Heart left ventricle (tissue), 16 donors: ENCODE measurements around the gene PEAK3. TPM values are rescaled to one million over a fixed set of nuclear protein-coding genes. Genes with fewer than 3 reads are reported as not detected.

Experiments used
- ATAC-seq, 4 donors: fragments of 200-7000 bp; cut with Tn5 transposase; one replicate each; pipeline ENCODE4 v1.9.1; 2020 to 2022; ENCODE audit warnings: moderate library complexity in 4 of 4, mild to moderate bottlenecking in 3 of 4, moderate number of reproducible peaks in 1 of 4
- DNase-seq, 5 donors: peaks; one replicate each; pipeline ENCODE4 v3.0.0-alpha.2; 2020
- H3K27ac ChIP-seq, 12 donors: fragments of 200-600 bp; sonication (generic) in 4 of 12; one replicate each; pipeline versions ENCODE4 v1.5.0 to v1.8.0; 2016 to 2022; ENCODE audit warnings: mild to moderate bottlenecking in 2 of 12
- H3K27me3 ChIP-seq, 9 donors: fragments of 200-600 bp; sonication (generic) in 2 of 9; one replicate each; pipeline versions ENCODE4 v1.5.1 to v1.8.0; 2016 to 2022; ENCODE audit warnings: mild to moderate bottlenecking in 3 of 9
- H3K36me3 ChIP-seq, 9 donors: fragments of 200-600 bp; sonication (generic) in 2 of 9; one replicate each; pipeline versions ENCODE4 v1.5.0 to v1.8.0; 2018 to 2022; ENCODE audit warnings: mild to moderate bottlenecking in 2 of 9
- H3K4me1 ChIP-seq, 12 donors: fragments of 200-600 bp; sonication (generic) in 4 of 12; one replicate each; pipeline versions ENCODE4 v1.5.0 to v1.8.0; 2016 to 2022; ENCODE audit warnings: mild to moderate bottlenecking in 3 of 12
- H3K4me3 ChIP-seq, 12 donors: fragments of 200-600 bp; sonication (generic) in 4 of 12; one replicate each; pipeline versions ENCODE4 v1.5.0 to v1.8.0; 2017 to 2022; ENCODE audit warnings: mild to moderate bottlenecking in 9 of 12, moderate library complexity in 4 of 12
- H3K9me3 ChIP-seq, 12 donors: fragments of 200-600 bp; sonication (generic) in 4 of 12; one replicate each; pipeline versions ENCODE4 v1.5.0 to v1.8.0; 2016 to 2022; ENCODE audit warnings: mild to moderate bottlenecking in 1 of 12
- POLR2A ChIP-seq, 2 donors: fragments of 450-650 bp; IDR thresholded peaks; one replicate each; pipeline ENCODE4 v1.6.1; 2017; ENCODE audit warnings: antibody characterized with exemption in 2 of 2, mild to moderate bottlenecking in 2 of 2, moderate library complexity in 2 of 2
- WGBS, 4 donors: extraction: QIAGEN DNeasy Blood & Tissue Kit in 2 of 4; methylation state at CpG; one replicate each; pipeline versions ENCODE4 v1.1.5 to v1.1.7; 2013 to 2018; 5-methylcytosine and 5-hydroxymethylcytosine counted together
- intact Hi-C, 10 donors: fragments of 100-400 bp; cut with DNase I; formaldehyde crosslinking; loops; one replicate each; pipeline versions ENCODE4 v1.11.1 to v1.14.2; 2022
- polyA plus RNA-seq, 2 donors: library from polyadenylated mRNA; stranded (reverse); fragments of 200-250 nt; gene quantifications; one replicate each; pipeline ENCODE4 v1.2.3, GENCODE V29; 2013
- total RNA-seq, 9 donors: library from RNA; depleted of rRNA in 2 of 9; stranded (reverse); fragments of >200 nt in 2 of 9; fragmentation: NEBNext Ultra II Directional in 3 of 9; extraction: Animal tissue kit (Norgen Biotek cat#: 25700) in 3 of 9; gene quantifications; one replicate each; pipeline versions ENCODE4 v1.1.0 to v1.2.4, GENCODE V29; 2016 to 2023
- TF ChIP-seq, protein P1 (sequence below), 12 donors: fragments of 200-600 bp; sonication (generic) in 4 of 12; IDR thresholded peaks; one replicate each; pipeline versions ENCODE4 v1.5.0 to v1.8.0; 2018 to 2022; ENCODE audit warnings: antibody characterized with exemption in 12 of 12, mild to moderate bottlenecking in 5 of 12
- donor health status: ischemic (EF 13 %, LVEDD 7.1; RV severe dilation, severe dysfunction).
- donor health status: healthy with polysubstance abuse.
- donor health status: DM: no; HTN: yes; CAD: no.
- donor health status: DM: no; HTN: no; CAD: no.
- donor health status: ischemic (EF 25% LVEDD 6.9; RV normal size, moderate dysfunction).
- donor health status: ischemic (EF 25% LVEDD 5.7; RV mildly dilated, moderate dysfunction).
- donor health status: healthy.
- donor health status: DM: yes; HTN: yes; CAD: no.
- donor health status: ischemic (EF 35%, LVEDD 5.7; RV mildly dilated, moderate dysfunction).
- donor health status: nonischemic (EF 11% LVEDD 7.7; RV severe dilation, severe dysfunction).
- donor health status: DM: yes; HTN: yes; CAD: no.
- donor health status: PGD.
- donor health status: ischemic (EF 29% LVEDD 5.4; RV normal size, mild dysfunction).
- donor health status: nonischemic (EF 23%, LVEDD 6.1; RV moderate dilation, normal function).

PEAK3 gene
- total and polyA plus RNA-seq, 11 donors, result 0.11 to 1.6 (median 0.27) TPM

DNA sequence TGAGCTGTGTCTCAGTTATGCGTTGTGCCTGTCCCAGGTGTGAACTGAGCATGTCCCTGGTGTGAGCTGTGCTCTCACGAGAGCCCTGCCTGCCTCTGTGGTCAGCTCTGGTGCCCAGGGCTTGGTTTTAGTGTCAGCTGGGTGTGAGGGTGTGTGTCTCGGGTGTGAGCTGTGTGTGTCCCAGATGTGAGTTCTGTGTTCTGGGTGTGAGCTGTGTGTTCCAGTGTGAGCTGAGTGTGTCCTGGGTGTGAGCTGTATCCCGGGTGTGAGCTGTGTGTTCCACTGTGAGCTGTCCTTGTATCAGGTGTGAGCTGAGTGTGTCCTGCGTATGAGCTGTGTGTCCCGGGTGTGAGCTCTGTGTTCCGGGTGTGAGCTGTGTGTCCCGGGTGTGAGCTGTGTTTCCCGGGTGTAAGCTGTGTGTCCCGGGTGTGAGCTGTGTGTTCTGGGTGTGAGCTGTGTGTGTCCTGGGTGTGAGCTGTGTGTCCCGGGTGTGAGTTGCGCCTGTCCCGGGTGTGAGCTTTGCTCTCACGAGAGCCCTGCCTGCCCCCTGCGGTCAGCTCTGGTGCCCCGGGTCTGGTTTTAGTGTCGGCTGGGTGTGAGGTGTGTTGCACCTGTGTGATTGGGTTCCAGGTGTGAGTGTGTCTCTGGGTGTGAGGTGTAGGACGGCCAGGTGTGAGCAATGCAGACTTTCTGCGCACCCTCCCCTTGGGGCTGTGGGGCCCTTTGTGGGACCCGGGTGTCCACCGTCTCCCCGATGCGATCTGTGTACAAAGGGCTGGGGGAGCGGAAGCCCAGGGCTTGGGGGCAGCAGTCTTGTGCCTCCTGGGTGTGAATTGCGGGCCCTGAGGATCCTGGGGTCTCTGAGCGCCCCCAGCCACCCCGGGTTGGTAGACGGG lies 7.1 kb upstream of the PEAK3 start:
- DNase-seq (no peak), ATAC-seq (no peak)
- Histone ChIP-seq H3K9me3 (no peaks in the 10 kb centered on the region), H3K27ac (peak overlapping the region in 3 of 12 donors; percentile 10 to 84 (median 11)), H3K27me3 (peaks cover 35 to 78% (median 53%) of the 10 kb centered on the region in 9 donors), H3K36me3 (no peaks in the 10 kb centered on the region), H3K4me1 (peaks cover 2 to 45% (median 23%) of the 10 kb centered on the region in 12 donors), H3K4me3 (peak overlapping the region in 4 of 12 donors; percentile 38 to 69 (median 45))
- intact Hi-C loops, result loop anchor here in 1 of 10 donors (10.0 kb wide), 1 partner anchor 106 kb away; no protein-coding TSS in a partner anchor
- 56 to 61% (median 59%) methylated on average over 25 to 28 of the region's 28 CpGs for WGBS, 4 donors
- TF ChIP-seq, protein P1, sequence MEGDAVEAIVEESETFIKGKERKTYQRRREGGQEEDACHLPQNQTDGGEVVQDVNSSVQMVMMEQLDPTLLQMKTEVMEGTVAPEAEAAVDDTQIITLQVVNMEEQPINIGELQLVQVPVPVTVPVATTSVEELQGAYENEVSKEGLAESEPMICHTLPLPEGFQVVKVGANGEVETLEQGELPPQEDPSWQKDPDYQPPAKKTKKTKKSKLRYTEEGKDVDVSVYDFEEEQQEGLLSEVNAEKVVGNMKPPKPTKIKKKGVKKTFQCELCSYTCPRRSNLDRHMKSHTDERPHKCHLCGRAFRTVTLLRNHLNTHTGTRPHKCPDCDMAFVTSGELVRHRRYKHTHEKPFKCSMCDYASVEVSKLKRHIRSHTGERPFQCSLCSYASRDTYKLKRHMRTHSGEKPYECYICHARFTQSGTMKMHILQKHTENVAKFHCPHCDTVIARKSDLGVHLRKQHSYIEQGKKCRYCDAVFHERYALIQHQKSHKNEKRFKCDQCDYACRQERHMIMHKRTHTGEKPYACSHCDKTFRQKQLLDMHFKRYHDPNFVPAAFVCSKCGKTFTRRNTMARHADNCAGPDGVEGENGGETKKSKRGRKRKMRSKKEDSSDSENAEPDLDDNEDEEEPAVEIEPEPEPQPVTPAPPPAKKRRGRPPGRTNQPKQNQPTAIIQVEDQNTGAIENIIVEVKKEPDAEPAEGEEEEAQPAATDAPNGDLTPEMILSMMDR (IDR thresholded peaks at IDR 0.05), result no peak
- no peak for TF ChIP-seq POLR2A (IDR thresholded peaks at IDR 0.05)

DNA sequence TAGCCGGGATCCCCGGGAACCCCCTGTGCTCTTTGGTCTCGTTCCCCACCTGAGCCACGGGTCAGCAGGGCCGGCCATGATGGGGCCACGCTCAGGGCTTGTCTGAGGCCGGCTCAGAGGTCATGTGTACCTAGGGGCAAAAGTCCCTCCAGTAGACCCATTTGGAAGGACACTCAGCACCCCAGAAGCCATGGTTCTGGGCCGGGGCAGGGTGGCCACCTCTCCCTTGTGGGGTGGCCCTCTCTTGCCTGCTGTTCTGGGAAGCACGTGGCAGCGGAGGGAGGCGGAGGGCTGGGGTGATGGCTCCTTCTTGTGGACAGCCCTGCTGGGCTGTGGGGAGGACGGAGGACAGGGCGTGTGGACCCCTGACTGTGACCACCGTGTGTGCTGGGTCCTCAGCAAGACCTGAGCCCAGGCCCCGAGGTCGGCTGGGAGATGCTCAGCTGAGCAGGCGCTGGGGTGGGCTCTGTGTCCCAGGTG lies 6.4 kb upstream of the PEAK3 start:
- H3K4me3 ChIP-seq, result no peak overlapping the region
- TF ChIP-seq, protein P1 (IDR thresholded peaks at IDR 0.05), result no peak
- TF ChIP-seq POLR2A (IDR thresholded peaks at IDR 0.05), result no peak
- ATAC-seq (no peak), DNase-seq (no peak)
- H3K4me1 ChIP-seq, result peaks cover 2 to 38% (median 21%) of the 10 kb centered on the region in 12 donors
- intact Hi-C loops, result loop anchor here in 1 of 10 donors (10.0 kb wide), 1 partner anchor 106 kb away; no protein-coding TSS in a partner anchor
- H3K36me3 ChIP-seq, result no peaks in the 10 kb centered on the region
- WGBS, 4 donors, result 82 to 93% (median 87%) methylated on average over 14 to 17 of the region's 17 CpGs
- H3K9me3 ChIP-seq, result no peaks in the 10 kb centered on the region
- H3K27ac ChIP-seq, result no peak overlapping the region
- H3K27me3 ChIP-seq, result peaks cover 35 to 71% (median 48%) of the 10 kb centered on the region in 9 donors

DNA sequence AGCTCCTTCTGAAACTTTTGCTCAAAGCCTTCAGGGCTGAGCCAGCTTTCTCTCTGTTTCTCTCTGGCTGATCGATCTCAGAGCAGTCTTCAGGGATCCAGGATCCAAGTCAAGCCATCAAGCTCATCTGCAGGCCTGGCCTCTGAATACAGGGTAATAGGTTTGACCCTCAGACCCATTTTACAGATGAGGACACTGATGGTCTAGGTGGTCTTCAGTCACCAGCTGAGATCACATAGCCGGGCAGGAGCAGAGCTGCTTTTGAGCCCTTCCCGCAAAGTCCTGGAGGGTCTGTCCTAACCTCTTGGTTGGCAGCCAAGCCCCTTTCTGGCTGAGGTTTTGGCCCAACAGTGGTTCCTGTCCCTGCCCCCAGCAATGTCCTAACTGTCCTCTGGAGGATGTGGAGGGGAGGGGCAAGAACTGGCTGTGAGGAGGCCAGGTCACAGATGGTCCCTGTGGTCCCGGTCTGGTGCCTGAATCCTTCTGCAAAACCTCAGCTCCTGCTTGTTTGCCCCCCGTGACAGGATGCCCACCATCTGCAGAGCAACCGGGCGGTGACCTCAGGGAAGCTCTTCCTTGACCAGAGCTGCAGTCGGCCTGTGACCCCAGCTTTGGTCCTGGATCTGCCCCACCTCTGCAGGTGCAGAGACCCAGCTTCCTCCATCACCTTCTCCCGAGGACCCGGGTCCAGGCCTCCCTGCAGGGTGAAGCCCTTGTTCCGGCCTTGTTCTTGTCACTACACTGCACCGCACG lies 5.8 kb upstream of the PEAK3 start:
- peaks cover 32 to 67% (median 43%) of the 10 kb centered on the region in 9 donors for H3K27me3 ChIP-seq
- no peak overlapping the region for H3K27ac ChIP-seq
- H3K4me3 ChIP-seq, result no peak overlapping the region
- ATAC-seq (no peak), DNase-seq (no peak)
- peaks cover 2 to 43% (median 21%) of the 10 kb centered on the region in 12 donors for H3K4me1 ChIP-seq
- H3K36me3 ChIP-seq, result no peaks in the 10 kb centered on the region
- WGBS, 4 donors, result 75 to 83% (median 76%) methylated on average over 7 to 13 of the region's 13 CpGs
- TF ChIP-seq, protein P1 (IDR thresholded peaks at IDR 0.05), result no peak
- TF ChIP-seq POLR2A (IDR thresholded peaks at IDR 0.05), result no peak
- intact Hi-C loops, result loop anchor here in 1 of 10 donors (10.0 kb wide), 1 partner anchor 107 kb away; no protein-coding TSS in a partner anchor
- H3K9me3 ChIP-seq, result no peaks in the 10 kb centered on the region
